ENCODE data around the gene ALG12.

GRCh38 chr22:49893025-49893424, 25.2 kb downstream of the ALG12 start:
- TF ChIP-seq EZH2 (IDR thresholded peaks at IDR 0.05; ENCODE audit: borderline replicate concordance, low read length) (no peak), CTCF (conservative IDR thresholded peaks at IDR 0.05 in 1 of 2, IDR thresholded peaks at IDR 0.05 in 1 of 2; ENCODE audit: extremely low read depth in 1 of 2, insufficient read depth in 1 of 2, low read depth in 1 of 2, low read length in 2 of 2) (no peak)
